ENCODE results near the gene CFAP57.

GRCh38 chr1:43205671-43206070 is 33.5 kb downstream of the CFAP57 start:
- no peak for TF ChIP-seq RAD21 (conservative IDR thresholded peaks at IDR 0.05)
- TF ChIP-seq, protein P1, sequence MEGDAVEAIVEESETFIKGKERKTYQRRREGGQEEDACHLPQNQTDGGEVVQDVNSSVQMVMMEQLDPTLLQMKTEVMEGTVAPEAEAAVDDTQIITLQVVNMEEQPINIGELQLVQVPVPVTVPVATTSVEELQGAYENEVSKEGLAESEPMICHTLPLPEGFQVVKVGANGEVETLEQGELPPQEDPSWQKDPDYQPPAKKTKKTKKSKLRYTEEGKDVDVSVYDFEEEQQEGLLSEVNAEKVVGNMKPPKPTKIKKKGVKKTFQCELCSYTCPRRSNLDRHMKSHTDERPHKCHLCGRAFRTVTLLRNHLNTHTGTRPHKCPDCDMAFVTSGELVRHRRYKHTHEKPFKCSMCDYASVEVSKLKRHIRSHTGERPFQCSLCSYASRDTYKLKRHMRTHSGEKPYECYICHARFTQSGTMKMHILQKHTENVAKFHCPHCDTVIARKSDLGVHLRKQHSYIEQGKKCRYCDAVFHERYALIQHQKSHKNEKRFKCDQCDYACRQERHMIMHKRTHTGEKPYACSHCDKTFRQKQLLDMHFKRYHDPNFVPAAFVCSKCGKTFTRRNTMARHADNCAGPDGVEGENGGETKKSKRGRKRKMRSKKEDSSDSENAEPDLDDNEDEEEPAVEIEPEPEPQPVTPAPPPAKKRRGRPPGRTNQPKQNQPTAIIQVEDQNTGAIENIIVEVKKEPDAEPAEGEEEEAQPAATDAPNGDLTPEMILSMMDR (IDR thresholded peaks at IDR 0.05; ENCODE audit: poor library complexity, severe bottlenecking), result no peak
- no peak for TF ChIP-seq TAF1 (IDR thresholded peaks at IDR 0.05; ENCODE audit: low read depth)
- no peak for TF ChIP-seq EP300 (conservative IDR thresholded peaks at IDR 0.05; ENCODE audit: poor library complexity, severe bottlenecking)
- no peak for TF ChIP-seq MXI1 (conservative IDR thresholded peaks at IDR 0.05; ENCODE audit: poor library complexity, severe bottlenecking)
- no peak for TF ChIP-seq SMC3 (conservative IDR thresholded peaks at IDR 0.05; ENCODE audit: poor library complexity)
- TF ChIP-seq, protein P2, sequence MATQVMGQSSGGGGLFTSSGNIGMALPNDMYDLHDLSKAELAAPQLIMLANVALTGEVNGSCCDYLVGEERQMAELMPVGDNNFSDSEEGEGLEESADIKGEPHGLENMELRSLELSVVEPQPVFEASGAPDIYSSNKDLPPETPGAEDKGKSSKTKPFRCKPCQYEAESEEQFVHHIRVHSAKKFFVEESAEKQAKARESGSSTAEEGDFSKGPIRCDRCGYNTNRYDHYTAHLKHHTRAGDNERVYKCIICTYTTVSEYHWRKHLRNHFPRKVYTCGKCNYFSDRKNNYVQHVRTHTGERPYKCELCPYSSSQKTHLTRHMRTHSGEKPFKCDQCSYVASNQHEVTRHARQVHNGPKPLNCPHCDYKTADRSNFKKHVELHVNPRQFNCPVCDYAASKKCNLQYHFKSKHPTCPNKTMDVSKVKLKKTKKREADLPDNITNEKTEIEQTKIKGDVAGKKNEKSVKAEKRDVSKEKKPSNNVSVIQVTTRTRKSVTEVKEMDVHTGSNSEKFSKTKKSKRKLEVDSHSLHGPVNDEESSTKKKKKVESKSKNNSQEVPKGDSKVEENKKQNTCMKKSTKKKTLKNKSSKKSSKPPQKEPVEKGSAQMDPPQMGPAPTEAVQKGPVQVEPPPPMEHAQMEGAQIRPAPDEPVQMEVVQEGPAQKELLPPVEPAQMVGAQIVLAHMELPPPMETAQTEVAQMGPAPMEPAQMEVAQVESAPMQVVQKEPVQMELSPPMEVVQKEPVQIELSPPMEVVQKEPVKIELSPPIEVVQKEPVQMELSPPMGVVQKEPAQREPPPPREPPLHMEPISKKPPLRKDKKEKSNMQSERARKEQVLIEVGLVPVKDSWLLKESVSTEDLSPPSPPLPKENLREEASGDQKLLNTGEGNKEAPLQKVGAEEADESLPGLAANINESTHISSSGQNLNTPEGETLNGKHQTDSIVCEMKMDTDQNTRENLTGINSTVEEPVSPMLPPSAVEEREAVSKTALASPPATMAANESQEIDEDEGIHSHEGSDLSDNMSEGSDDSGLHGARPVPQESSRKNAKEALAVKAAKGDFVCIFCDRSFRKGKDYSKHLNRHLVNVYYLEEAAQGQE (IDR thresholded peaks at IDR 0.05; ENCODE audit: borderline replicate concordance), result no peak
- TF ChIP-seq EZH2 (IDR thresholded peaks at IDR 0.05; ENCODE audit: borderline replicate concordance, insufficient read depth, low read length, poor library complexity, severe bottlenecking), result no peak

All from neural cell (in vitro differentiated cells).